GM19193 (cell line): Measurements from ENCODE around the gene ZNF385B.

ENCODE experiments used
- POLR2A ChIP-seq: IDR thresholded peaks from 4 replicates; pipeline ENCODE4 v1.6.1; 2011; ENCODE audit not compliant: insufficient read depth, insufficient read length; ENCODE audit errors: extremely low read depth

Gene ZNF385B

DNA sequence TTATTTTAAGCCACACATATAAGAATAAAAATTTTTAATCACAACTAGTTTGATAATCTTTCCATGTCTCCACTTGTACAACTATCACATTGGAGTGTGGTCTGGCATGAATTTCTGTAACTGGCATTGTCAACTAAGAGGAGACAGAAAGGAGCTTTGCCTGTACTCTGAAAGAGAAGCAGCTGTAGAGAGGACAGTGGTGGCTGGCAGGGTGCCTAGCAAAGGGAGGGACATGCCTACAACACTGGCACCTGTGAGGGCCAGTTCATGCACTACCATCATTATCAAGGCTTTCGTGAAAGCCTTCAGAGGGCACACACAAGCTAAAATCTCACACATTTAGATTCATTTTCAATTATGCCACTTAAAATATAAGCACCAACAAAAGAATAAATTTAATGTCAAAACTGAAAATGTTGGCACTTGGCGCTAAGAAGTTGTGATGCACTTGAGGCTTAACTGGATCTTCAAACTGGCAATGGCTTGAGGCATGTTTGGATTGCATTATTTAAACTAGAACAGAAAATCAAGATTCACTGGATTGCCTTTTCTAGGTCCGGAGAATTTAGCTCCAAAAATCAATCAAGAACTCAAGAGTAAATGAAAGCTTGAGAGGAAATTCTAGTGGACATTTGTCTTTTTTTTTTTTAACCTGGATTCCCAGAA, 238.6 kb downstream of the ZNF385B start:
- TF ChIP-seq POLR2A: no peak

DNA sequence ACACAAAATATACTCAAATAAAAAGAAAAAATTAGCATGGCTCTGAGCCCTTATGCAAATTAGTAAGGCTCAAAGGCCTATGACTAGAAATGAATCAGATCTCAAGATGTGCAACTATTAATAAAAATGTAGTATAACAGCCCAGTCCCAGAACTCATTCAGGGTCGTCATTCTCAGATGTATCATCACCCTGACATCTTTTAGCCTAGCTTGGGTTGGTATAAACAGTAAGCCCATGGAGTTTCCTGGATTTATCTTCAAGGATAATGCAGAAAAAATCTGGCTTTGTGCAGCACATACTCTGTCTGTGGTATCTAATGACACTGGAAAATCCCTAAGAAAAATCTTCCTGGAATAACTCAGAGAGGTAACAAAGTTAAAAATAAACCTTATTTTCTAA, 239.3 kb downstream of the ZNF385B start:
- no peak for TF ChIP-seq POLR2A

- TF ChIP-seq POLR2A: no peak
These were observed 241.4 kb downstream of the ZNF385B start for GRCh38 chr2:179619947-179620467.

DNA sequence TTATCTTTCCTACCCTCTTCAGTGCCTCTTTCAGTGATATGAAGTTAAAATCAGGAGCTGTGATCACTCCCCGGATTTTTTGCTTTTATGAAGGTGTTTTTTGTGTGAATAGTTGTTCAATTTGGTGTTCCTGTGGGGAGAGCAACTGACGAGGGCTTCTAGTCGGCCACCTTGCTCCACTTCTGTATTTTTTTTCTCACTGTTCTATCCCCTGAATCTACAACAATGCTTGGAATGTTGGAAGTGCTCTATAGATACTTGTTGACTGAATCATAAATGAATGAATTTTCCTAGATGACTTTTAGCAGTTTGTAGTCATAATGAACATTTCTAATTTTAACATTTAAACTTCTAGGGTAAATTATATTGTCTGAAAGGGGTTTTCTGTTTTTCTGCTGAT, 247.3 kb downstream of the ZNF385B start:
- no peak for TF ChIP-seq POLR2A

GRCh38 chr2:179613701-179614100, 247.7 kb downstream of the ZNF385B start:
- TF ChIP-seq POLR2A: no peak

- no peak for TF ChIP-seq POLR2A
These were observed 248.1 kb downstream of the ZNF385B start for GRCh38 chr2:179613299-179613651.

GRCh38 chr2:179612591-179613298, 248.7 kb downstream of the ZNF385B start:
- TF ChIP-seq POLR2A: no peak

GRCh38 chr2:179612108-179612507, 249.3 kb downstream of the ZNF385B start:
- TF ChIP-seq POLR2A: no peak

DNA sequence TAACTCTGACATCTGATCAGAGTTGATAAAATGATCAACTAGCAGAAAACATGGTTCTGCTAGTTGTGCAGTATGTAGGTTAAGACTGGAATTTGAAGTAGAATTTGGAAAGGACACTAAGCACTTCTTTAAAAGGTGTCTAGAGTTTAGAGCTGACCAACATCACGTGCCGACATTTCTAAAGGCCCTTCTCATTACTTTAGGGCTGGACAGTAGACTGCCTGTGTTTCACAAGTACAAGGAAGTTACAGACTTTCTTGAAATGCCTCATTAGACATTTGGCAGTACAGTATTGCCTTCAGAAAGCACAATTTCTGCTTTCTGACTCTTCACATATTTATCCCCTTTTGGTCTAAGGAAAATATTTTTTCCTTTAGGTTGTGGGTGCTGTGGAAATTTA, 255.3 kb downstream of the ZNF385B start:
- TF ChIP-seq POLR2A: no peak

DNA sequence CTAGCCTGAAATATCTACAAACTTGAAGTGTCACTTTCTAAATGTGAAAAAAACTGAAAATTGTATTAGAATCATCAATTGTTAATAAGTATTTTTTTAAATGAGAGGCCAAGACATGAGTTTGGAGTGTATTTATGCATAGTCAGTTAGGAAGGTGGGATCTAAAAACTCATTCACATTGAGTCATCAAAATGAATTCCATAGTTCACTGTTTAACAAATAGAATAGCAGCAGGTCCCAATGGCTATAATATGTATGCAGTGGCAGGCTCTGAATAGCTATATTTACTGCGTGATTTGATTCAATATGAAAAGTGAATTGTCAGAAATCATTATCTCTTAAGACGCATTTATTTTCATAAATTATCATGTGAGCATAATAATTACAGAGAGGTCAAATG, 256.1 kb downstream of the ZNF385B start:
- TF ChIP-seq POLR2A: no peak

DNA sequence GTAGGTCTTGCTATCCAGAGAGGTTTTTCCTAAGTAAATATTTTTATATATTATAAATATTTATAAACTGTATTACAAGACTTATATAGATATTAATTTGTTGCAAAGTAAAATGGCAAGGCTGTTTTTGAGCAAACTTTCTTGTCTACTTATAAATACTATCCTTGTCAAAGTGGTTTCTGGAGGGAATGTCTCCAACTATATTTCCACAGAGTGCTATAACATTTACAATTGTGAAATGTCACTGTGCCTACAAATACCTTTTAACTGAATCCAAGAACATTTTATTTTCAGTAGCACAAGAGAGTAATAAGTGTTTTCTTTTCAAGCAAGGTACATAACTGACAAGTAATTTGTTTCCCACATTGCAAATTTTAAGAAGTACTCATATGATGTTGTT, 256.8 kb downstream of the ZNF385B start:
- no peak for TF ChIP-seq POLR2A

DNA sequence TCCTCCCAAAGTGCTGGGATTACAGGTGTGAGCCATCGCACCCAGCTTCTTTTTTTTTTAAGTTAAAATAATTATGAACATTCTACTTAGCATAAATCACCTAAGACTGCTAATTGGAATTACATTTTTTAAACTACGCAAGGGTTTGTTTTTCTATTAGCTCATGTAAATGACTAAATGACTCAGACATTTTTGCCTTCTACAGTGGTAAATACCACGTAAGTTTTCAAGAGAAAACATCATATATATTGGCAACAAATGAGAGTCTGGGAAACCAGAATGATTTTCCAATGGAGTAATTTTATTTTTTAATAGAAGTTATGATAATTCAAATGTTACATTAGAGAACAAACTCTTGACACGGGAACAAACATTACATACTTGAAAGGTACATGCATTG, 259.0 kb downstream of the ZNF385B start:
- TF ChIP-seq POLR2A: no peak

GRCh38 chr2:179596018-179596417, 265.4 kb downstream of the ZNF385B start:
- TF ChIP-seq POLR2A: no peak

GRCh38 chr2:179595284-179595683, 266.1 kb downstream of the ZNF385B start:
- no peak for TF ChIP-seq POLR2A

DNA sequence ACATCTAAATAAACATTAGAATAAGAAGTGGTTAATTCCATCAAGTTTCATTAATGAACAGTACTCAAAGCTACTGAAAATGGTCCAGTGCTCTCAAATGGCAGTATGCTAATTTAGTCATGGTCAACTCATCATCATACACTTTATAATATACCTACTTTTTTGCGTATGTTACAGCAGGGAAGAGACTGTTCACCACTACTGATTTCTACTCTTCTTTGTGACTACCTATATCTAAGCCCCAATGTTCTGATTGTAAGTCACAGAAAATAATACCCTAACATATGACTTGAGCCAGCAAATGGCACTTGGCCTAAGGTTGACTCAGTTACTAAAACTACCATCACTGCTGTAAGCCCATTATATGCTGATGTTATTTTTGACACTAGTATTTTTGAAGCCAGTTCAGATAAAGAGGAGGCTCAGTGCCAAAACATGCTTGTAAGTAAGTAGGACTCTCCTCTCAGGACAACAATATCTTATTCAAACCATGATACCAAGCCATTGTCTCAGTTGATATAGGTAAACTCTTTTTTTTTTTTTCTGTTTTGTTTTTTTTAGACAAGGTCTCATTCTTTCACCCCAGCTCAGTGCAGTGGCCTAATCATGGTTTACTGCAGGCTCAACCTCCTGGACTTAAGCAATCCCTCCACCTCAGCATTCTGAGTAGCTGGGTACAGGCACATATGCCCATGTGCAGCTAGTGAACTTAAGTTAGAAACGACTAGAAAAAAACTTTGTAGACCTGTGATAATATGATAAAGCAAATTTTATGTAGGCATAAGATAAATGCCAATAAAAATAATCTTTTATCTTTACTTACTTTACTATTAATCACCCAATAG, 266.9 kb downstream of the ZNF385B start:
- TF ChIP-seq POLR2A: no peak
